GM21786 (cell line): ENCODE data around the gene TMEM91.
"Not testable (repeated sequence)": the region's sequence is repeated elsewhere in the genome, so short reads cannot be mapped to it uniquely, and the experiment has no call there.

ENCODE experiments used
- ATAC-seq: cut with Tn5 transposase; IDR thresholded peaks from one replicate; pipeline ENCODE4 v1.9.1; 2021; ENCODE audit not compliant: unreplicated experiment

Gene TMEM91

GRCh38 chr19:41376241-41376997 lies at the start of gene TMEM91:
Gene TMEM91 (plus strand): TSS chr19:41376533. CDS start chr19:41378310, 1,777 bp downstream.
- no peak for ATAC-seq

- ATAC-seq: no peak
Observed at GRCh38 chr19:41327076-41327575, 49.2 kb upstream of the TMEM91 start.

- peak; percentile 47 for ATAC-seq
Observed at GRCh38 chr19:41327576-41328156, 48.7 kb upstream of the TMEM91 start.

- ATAC-seq: peak; percentile 4
Observed at GRCh38 chr19:41328157-41328841, 48.0 kb upstream of the TMEM91 start.

GRCh38 chr19:41328842-41329225 lies 47.5 kb upstream of the TMEM91 start:
- ATAC-seq: no peak

GRCh38 chr19:41330481-41330880 lies 45.9 kb upstream of the TMEM91 start:
- no peak for ATAC-seq

- ATAC-seq: no peak
Observed at GRCh38 chr19:41330946-41331678, 45.2 kb upstream of the TMEM91 start.

- ATAC-seq: no peak
Observed at GRCh38 chr19:41332000-41332399, 44.3 kb upstream of the TMEM91 start.

- no peak for ATAC-seq
Observed at GRCh38 chr19:41332468-41332867, 43.9 kb upstream of the TMEM91 start.

- no peak for ATAC-seq
Observed at GRCh38 chr19:41334793-41335192, 41.5 kb upstream of the TMEM91 start.

GRCh38 chr19:41335467-41335866 lies 40.9 kb upstream of the TMEM91 start:
- ATAC-seq: no peak

GRCh38 chr19:41339936-41340335 lies 36.4 kb upstream of the TMEM91 start:
- no peak for ATAC-seq

GRCh38 chr19:41341669-41342490 lies 34.5 kb upstream of the TMEM91 start:
- no peak for ATAC-seq

GRCh38 chr19:41344162-41344561 lies 32.2 kb upstream of the TMEM91 start:
- ATAC-seq: no peak

GRCh38 chr19:41346916-41347315 lies 29.4 kb upstream of the TMEM91 start:
- ATAC-seq: not testable (repeated sequence)

GRCh38 chr19:41350735-41351338 lies 25.5 kb upstream of the TMEM91 start:
- ATAC-seq: no peak

GRCh38 chr19:41351339-41352245 lies 24.7 kb upstream of the TMEM91 start:
- no peak for ATAC-seq

- ATAC-seq: no peak
Observed at GRCh38 chr19:41352279-41352608, 24.1 kb upstream of the TMEM91 start.
